NCI-H187 (cell line): ENCODE data around the gene FSHR.

Experiments used
- DNase-seq, 2 experiments: peaks; one replicate each; lab custom pipeline; 2025; lab: John Stamatoyannopoulos, UW

The FSHR gene

GRCh38 chr2:49154140-49154539 lies at the start of gene FSHR:
FSHR (minus strand) TSS chr2:49154515; CDS start chr2:49154417, 98 bp downstream.
- DNase-seq, result no peak

- peak in 1 of 2 experiments; percentile 9 for DNase-seq
Measured at GRCh38 chr2:49199266-49199665, 45.0 kb upstream of the FSHR start.

GRCh38 chr2:49194701-49195100 lies 40.4 kb upstream of the FSHR start:
- no peak for DNase-seq

- DNase-seq, result no peak
Measured at GRCh38 chr2:49192036-49192435, 37.7 kb upstream of the FSHR start.

GRCh38 chr2:49189512-49190225 lies 35.4 kb upstream of the FSHR start:
- no peak for DNase-seq

- DNase-seq, result no peak
Measured at GRCh38 chr2:49186050-49186648, 31.8 kb upstream of the FSHR start.

GRCh38 chr2:49178656-49179055 lies 24.3 kb upstream of the FSHR start:
- DNase-seq, result no peak

GRCh38 chr2:49177194-49177593 lies 22.9 kb upstream of the FSHR start:
- DNase-seq, result no peak

GRCh38 chr2:49175831-49176230 lies 21.5 kb upstream of the FSHR start:
- DNase-seq, result no peak

- no peak for DNase-seq
Measured at GRCh38 chr2:49174750-49175149, 20.4 kb upstream of the FSHR start.

- DNase-seq, result no peak
Measured at GRCh38 chr2:49167131-49167530, 12.8 kb upstream of the FSHR start.

GRCh38 chr2:49165662-49166061 lies 11.3 kb upstream of the FSHR start:
- no peak for DNase-seq

GRCh38 chr2:49164729-49165128 lies 10.4 kb upstream of the FSHR start:
- no peak for DNase-seq

GRCh38 chr2:49162151-49162550 lies 7.8 kb upstream of the FSHR start:
- DNase-seq, result no peak

- no peak for DNase-seq
Measured at GRCh38 chr2:49154891-49155290, 576 bp upstream of the FSHR start.

GRCh38 chr2:49153252-49153651 lies 1.1 kb downstream of the FSHR start:
- no peak for DNase-seq

- DNase-seq, result no peak
Measured at GRCh38 chr2:49152824-49153223, 1.5 kb downstream of the FSHR start.

GRCh38 chr2:49146401-49146800 lies 7.9 kb downstream of the FSHR start:
- DNase-seq, result no peak

- no peak for DNase-seq
Measured at GRCh38 chr2:49131801-49132200, 22.5 kb downstream of the FSHR start.

- no peak for DNase-seq
Measured at GRCh38 chr2:49129034-49129433, 25.3 kb downstream of the FSHR start.

- no peak for DNase-seq
Measured at GRCh38 chr2:49123600-49123999, 30.7 kb downstream of the FSHR start.

GRCh38 chr2:49122107-49122506 lies 32.2 kb downstream of the FSHR start:
- DNase-seq, result no peak

- DNase-seq, result no peak
Measured at GRCh38 chr2:49113046-49113445, 41.3 kb downstream of the FSHR start.

- no peak for DNase-seq
Measured at GRCh38 chr2:49111456-49111855, 42.9 kb downstream of the FSHR start.
